Measurements from ENCODE around the gene ASB15.

The ASB15 gene

GRCh38 chr7:123594813-123595241 lies 6.8 kb upstream of the ASB15 start:
- peak overlapping the region; percentile 69 for H4K12ac ChIP-seq (ENCODE audit: low read depth, low read length)
- no peak overlapping the region for H3K4ac ChIP-seq (ENCODE audit: low read depth, low read length)
- H3K23ac ChIP-seq (ENCODE audit: low read length): no peak overlapping the region
- H4K8ac ChIP-seq (ENCODE audit: low read depth, low read length): peak overlapping the region; percentile 88
- no CpG with 5 or more reads among the region's 10 CpGs for WGBS (ENCODE audit: extremely low coverage, insufficient coverage, insufficient read length)
- H3K9ac ChIP-seq (ENCODE audit: low read length): no peak overlapping the region
- no peak overlapping the region for H2BK120ac ChIP-seq (ENCODE audit: insufficient read depth, low read length, poor library complexity)
- no peak overlapping the region for H3K27ac ChIP-seq (ENCODE audit: low read depth, low read length)
- H3K4me1 ChIP-seq (ENCODE audit: control insufficient read depth in 1 of 2, insufficient read depth in 2 of 2, low read length in 2 of 2): peaks cover 0 to 5% of the 10 kb centered on the region in 2 experiments
- H2AFZ ChIP-seq (ENCODE audit: insufficient read depth, low read length, poor library complexity): no peak overlapping the region
- H2AK5ac ChIP-seq (ENCODE audit: low read length): no peak overlapping the region
- H3K4me2 ChIP-seq (ENCODE audit: low read length): no peak overlapping the region
- no peaks in the 10 kb centered on the region for H3K27me3 ChIP-seq (ENCODE audit: insufficient read depth, low read length)
- no peak overlapping the region for H3K14ac ChIP-seq (ENCODE audit: low read length)
- no peaks in the 10 kb centered on the region for H3K9me3 ChIP-seq (ENCODE audit: insufficient read depth, low read depth, low read length)
- H3K4me3 ChIP-seq (ENCODE audit: low read depth, low read length): no peak overlapping the region
- H3K36me3 ChIP-seq (ENCODE audit: control insufficient read depth in 1 of 2, insufficient read depth in 2 of 2, low read length in 2 of 2): no peaks in the 10 kb centered on the region
- H3K18ac ChIP-seq (ENCODE audit: low read length): no peak overlapping the region
- no peak overlapping the region for H2BK12ac ChIP-seq (ENCODE audit: low read length)
- peaks cover 2% of the 10 kb centered on the region for H3K79me1 ChIP-seq (ENCODE audit: low read length)
- H4K91ac ChIP-seq (ENCODE audit: low read depth, low read length): no peak overlapping the region
- no peaks in the 10 kb centered on the region for H3K79me2 ChIP-seq (ENCODE audit: control insufficient read depth, insufficient read depth, low read length, poor library complexity)
- no peak overlapping the region for H2BK5ac ChIP-seq (ENCODE audit: low read depth, low read length, poor library complexity)
- no peak for DNase-seq

GRCh38 chr7:123598657-123599056 lies 3.0 kb upstream of the ASB15 start:
- no peak overlapping the region for H3K23ac ChIP-seq (ENCODE audit: low read length)
- DNase-seq: no peak

GRCh38 chr7:123599766-123600165 lies 1.9 kb upstream of the ASB15 start:
- no peak overlapping the region for H2AK5ac ChIP-seq (ENCODE audit: low read length)
- no peak overlapping the region for H2BK5ac ChIP-seq (ENCODE audit: low read depth, low read length, poor library complexity)
- H2BK12ac ChIP-seq (ENCODE audit: low read length): no peak overlapping the region
- no peak overlapping the region for H3K23ac ChIP-seq (ENCODE audit: low read length)
- no peaks in the 10 kb centered on the region for H3K27me3 ChIP-seq (ENCODE audit: insufficient read depth, low read length)
- H3K18ac ChIP-seq (ENCODE audit: low read length): no peak overlapping the region
- H4K91ac ChIP-seq (ENCODE audit: low read depth, low read length): no peak overlapping the region
- no peak overlapping the region for H3K14ac ChIP-seq (ENCODE audit: low read length)
- no peaks in the 10 kb centered on the region for H3K36me3 ChIP-seq (ENCODE audit: control insufficient read depth in 1 of 2, insufficient read depth in 2 of 2, low read length in 2 of 2)
- no peak overlapping the region for H3K4me2 ChIP-seq (ENCODE audit: low read length)
- no peak overlapping the region for H3K4me3 ChIP-seq (ENCODE audit: low read depth, low read length)
- peaks cover under 1% of the 10 kb centered on the region for H3K79me1 ChIP-seq (ENCODE audit: low read length)
- H2BK120ac ChIP-seq (ENCODE audit: insufficient read depth, low read length, poor library complexity): no peak overlapping the region
- no peak overlapping the region for H4K12ac ChIP-seq (ENCODE audit: low read depth, low read length)
- no peaks in the 10 kb centered on the region for H3K9me3 ChIP-seq (ENCODE audit: insufficient read depth, low read depth, low read length)
- H3K4ac ChIP-seq (ENCODE audit: low read depth, low read length): no peak overlapping the region
- H3K27ac ChIP-seq (ENCODE audit: low read depth, low read length): no peak overlapping the region
- no peaks in the 10 kb centered on the region for H3K79me2 ChIP-seq (ENCODE audit: control insufficient read depth, insufficient read depth, low read length, poor library complexity)
- no CpG with 5 or more reads among the region's 2 CpGs for WGBS (ENCODE audit: extremely low coverage, insufficient coverage, insufficient read length)
- peaks cover 0 to 2% of the 10 kb centered on the region in 2 experiments for H3K4me1 ChIP-seq (ENCODE audit: control insufficient read depth in 1 of 2, insufficient read depth in 2 of 2, low read length in 2 of 2)
- H3K9ac ChIP-seq (ENCODE audit: low read length): no peak overlapping the region
- H4K8ac ChIP-seq (ENCODE audit: low read depth, low read length): no peak overlapping the region
- no peak for DNase-seq
- H2AFZ ChIP-seq (ENCODE audit: insufficient read depth, low read length, poor library complexity): no peak overlapping the region

More at GRCh38 chr7:123598657-123599056, 3.0 kb upstream of the ASB15 start:
- Histone ChIP-seq H4K91ac (ENCODE audit: low read depth, low read length) (no peak overlapping the region), H4K12ac (ENCODE audit: low read depth, low read length) (no peak overlapping the region), H3K4ac (ENCODE audit: low read depth, low read length) (no peak overlapping the region), H3K27me3 (ENCODE audit: insufficient read depth, low read length) (no peaks in the 10 kb centered on the region), H3K36me3 (ENCODE audit: control insufficient read depth in 1 of 2, insufficient read depth in 2 of 2, low read length in 2 of 2) (no peaks in the 10 kb centered on the region), H3K9me3 (ENCODE audit: insufficient read depth, low read depth, low read length) (no peaks in the 10 kb centered on the region), H3K4me3 (ENCODE audit: low read depth, low read length) (no peak overlapping the region), H2AK5ac (ENCODE audit: low read length) (no peak overlapping the region), H2BK5ac (ENCODE audit: low read depth, low read length, poor library complexity) (no peak overlapping the region), H2BK120ac (ENCODE audit: insufficient read depth, low read length, poor library complexity) (no peak overlapping the region), H3K79me1 (ENCODE audit: low read length) (peaks cover 2% of the 10 kb centered on the region), H3K4me1 (ENCODE audit: control insufficient read depth in 1 of 2, insufficient read depth in 2 of 2, low read length in 2 of 2) (peaks cover 0 to 5% of the 10 kb centered on the region in 2 experiments), H2AFZ (ENCODE audit: insufficient read depth, low read length, poor library complexity) (no peak overlapping the region), H3K18ac (ENCODE audit: low read length) (no peak overlapping the region), H3K9ac (ENCODE audit: low read length) (no peak overlapping the region), H3K79me2 (ENCODE audit: control insufficient read depth, insufficient read depth, low read length, poor library complexity) (no peaks in the 10 kb centered on the region), H3K4me2 (ENCODE audit: low read length) (no peak overlapping the region), H2BK12ac (ENCODE audit: low read length) (no peak overlapping the region), H3K14ac (ENCODE audit: low read length) (no peak overlapping the region), H4K8ac (ENCODE audit: low read depth, low read length) (no peak overlapping the region), H3K27ac (ENCODE audit: low read depth, low read length) (no peak overlapping the region)
- WGBS (ENCODE audit: extremely low coverage, insufficient coverage, insufficient read length): no CpG with 5 or more reads among the region's 3 CpGs

- H3K36me3 ChIP-seq (ENCODE audit: control insufficient read depth in 1 of 2, insufficient read depth in 2 of 2, low read length in 2 of 2): no peaks in the 10 kb centered on the region
- no peak overlapping the region for H3K14ac ChIP-seq (ENCODE audit: low read length)
- no peak overlapping the region for H2AK5ac ChIP-seq (ENCODE audit: low read length)
- H3K4me3 ChIP-seq (ENCODE audit: low read depth, low read length): no peak overlapping the region
- H4K12ac ChIP-seq (ENCODE audit: low read depth, low read length): no peak overlapping the region
- H3K4me2 ChIP-seq (ENCODE audit: low read length): no peak overlapping the region
- H3K4ac ChIP-seq (ENCODE audit: low read depth, low read length): no peak overlapping the region
- WGBS (ENCODE audit: extremely low coverage, insufficient coverage, insufficient read length): no CpG with 5 or more reads among the region's 3 CpGs
- H3K4me1 ChIP-seq (ENCODE audit: control insufficient read depth in 1 of 2, insufficient read depth in 2 of 2, low read length in 2 of 2): no peaks in the 10 kb centered on the region
- H3K9ac ChIP-seq (ENCODE audit: low read length): no peak overlapping the region
- no peaks in the 10 kb centered on the region for H3K27me3 ChIP-seq (ENCODE audit: insufficient read depth, low read length)
- H3K9me3 ChIP-seq (ENCODE audit: insufficient read depth, low read depth, low read length): no peaks in the 10 kb centered on the region
- H2BK5ac ChIP-seq (ENCODE audit: low read depth, low read length, poor library complexity): no peak overlapping the region
- no peak overlapping the region for H2BK12ac ChIP-seq (ENCODE audit: low read length)
- no peak overlapping the region for H4K91ac ChIP-seq (ENCODE audit: low read depth, low read length)
- H3K79me2 ChIP-seq (ENCODE audit: control insufficient read depth, insufficient read depth, low read length, poor library complexity): no peaks in the 10 kb centered on the region
- H2AFZ ChIP-seq (ENCODE audit: insufficient read depth, low read length, poor library complexity): no peak overlapping the region
- H3K18ac ChIP-seq (ENCODE audit: low read length): no peak overlapping the region
- H2BK120ac ChIP-seq (ENCODE audit: insufficient read depth, low read length, poor library complexity): no peak overlapping the region
- no peaks in the 10 kb centered on the region for H3K79me1 ChIP-seq (ENCODE audit: low read length)
- H4K8ac ChIP-seq (ENCODE audit: low read depth, low read length): no peak overlapping the region
- DNase-seq: no peak
- no peak overlapping the region for H3K27ac ChIP-seq (ENCODE audit: low read depth, low read length)
- no peak overlapping the region for H3K23ac ChIP-seq (ENCODE audit: low read length)
These were observed 745 bp upstream of the ASB15 start for GRCh38 chr7:123600876-123601275.

Data from trophoblast cell (in vitro differentiated cells and primary cell).